IPS-NIHi11 (cell line): ENCODE results near the gene GREM2.
A peak's percentile ranks its signal among the peaks of the same experiment; 100 is the strongest.

ENCODE experiments used
- DNase-seq: peaks from one replicate; pipeline ENCODE4 v3.0.0; 2012; ENCODE audit warnings: mixed read lengths, low spot score

GREM2 gene

DNA sequence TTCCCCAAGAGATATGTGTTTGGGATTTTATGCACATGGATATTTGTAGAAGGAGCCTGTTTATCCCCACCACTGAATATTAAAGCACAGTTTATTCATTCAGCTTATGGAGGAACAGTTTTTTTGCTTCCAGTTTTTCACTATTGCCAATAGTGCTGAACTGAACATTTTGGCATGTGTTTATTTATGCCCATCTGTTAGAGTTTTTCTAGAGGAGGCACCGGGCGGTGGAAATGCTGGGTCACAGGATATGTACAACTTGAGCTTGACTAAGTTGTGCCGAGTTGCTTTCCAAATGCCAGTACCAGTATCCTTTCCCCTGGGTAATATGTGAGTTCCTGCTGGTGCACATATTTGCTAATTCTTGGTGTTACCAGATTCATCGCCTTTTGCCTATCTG is 111.3 kb downstream of the GREM2 start:
- DNase-seq: no peak

DNA sequence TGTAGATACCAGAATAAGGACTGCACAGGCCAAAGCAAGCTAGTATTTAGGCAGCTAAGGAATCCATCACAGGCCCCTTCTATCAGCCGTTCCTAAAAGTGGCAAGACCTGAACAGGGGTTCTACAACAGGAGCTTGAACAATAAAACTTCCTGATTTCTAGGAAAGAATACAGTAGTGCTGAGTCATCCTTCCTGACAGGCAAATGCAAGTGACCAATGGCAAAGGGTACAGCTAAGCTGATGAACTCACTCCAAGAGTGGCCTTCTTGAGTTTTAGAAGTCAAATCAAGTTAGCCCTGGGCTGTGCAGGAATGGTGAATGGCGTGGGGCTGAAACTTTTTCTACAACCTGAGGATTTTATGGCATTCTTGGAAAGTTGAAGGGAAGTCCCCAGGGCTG is 112.9 kb downstream of the GREM2 start:
- no peak for DNase-seq

DNA sequence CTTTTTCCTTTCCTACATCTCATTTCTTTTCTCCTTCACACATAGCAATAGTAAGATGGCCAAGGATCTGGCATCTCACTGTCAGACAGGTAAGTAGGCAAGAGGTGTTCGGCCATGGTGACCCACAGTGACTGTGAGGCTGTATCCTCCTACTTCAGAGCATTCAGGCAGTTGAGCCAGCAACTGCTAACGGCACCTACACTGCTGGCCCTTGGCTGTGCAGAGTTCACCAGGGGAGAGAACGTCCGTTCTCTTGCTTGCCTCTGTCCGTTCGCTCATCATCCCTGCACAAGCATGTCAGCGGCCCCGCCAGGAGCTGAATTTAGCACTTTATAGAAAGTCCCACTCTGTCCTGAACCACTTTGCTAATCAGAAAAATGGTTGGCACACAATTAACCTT is 113.6 kb downstream of the GREM2 start:
- no peak for DNase-seq

DNA sequence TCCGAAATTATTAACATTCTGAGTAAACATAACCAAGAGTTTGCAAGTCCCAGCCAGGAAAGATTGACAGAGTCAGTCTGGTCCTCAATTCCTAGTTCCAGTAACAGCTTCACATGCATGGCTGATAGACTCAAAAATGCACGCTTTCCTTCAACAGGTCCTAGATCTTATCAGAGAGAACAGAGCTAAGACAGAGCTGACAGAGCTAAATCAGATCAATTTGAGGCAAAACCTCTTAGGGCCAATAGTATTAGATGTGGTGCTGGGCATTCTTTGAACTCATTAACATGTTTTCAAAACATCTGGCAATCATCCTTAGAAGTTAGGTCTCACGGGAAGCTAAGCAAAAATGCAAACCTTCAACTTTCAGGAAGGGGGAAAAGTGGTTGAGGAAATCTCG is 114.0 kb downstream of the GREM2 start:
- no peak for DNase-seq

DNA sequence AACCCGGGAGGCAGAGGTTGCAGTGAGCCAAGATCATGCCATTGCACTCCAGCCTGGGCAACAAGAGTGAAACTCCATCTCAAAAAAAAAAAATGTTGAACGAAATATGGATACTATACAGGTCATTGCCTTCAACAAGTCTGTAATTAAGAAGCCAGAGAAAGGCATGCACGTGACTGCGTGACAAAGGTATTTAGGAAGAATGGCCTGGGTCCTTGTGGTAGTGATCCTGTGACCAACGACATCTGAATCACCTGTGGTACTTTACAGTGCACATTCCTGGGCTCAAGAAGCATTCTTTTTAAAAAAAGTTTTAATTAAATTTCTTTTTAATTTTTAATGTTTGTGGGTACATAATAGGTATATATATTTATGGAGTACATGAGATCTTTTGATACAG is 115.0 kb downstream of the GREM2 start:
- no peak for DNase-seq

DNA sequence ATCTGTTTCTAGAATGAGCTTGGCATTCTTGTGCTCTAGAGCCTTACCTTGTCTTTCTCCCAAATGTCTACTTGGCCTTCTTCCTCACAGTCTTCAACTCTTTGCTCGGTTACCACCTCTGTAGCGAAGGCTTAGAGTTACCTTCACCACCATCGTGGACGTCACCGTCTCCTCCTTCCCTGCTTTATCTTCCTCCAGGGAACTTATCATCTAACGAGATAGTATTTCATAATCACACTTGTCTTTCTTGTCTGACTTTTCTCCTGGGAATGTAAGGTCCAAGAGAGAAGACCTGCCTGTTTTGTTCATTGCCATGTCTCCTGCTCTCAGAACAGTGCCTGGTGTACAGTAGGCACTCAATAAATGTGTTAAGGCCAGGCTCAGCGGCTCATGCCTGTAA is 115.6 kb downstream of the GREM2 start:
- no peak for DNase-seq

DNA sequence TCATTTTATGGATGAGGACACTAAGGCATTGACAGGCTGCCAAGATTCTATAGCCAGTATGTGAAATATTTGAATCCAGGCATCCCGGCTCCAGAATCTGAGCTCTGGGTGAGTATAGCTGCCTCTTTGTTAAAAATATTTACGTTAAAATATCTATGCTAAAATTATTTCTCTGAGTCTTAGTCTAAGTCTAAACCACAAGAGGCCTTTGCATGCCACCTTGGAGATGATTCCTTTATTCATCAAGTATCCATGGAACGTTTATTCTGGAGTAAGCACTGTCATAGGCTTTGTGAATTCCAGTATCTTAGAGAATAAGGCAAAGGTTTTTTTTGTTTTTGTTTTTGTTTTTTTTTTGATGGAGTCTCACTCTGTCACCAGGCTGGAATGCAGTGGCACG is 116.4 kb downstream of the GREM2 start:
- DNase-seq: no peak

DNA sequence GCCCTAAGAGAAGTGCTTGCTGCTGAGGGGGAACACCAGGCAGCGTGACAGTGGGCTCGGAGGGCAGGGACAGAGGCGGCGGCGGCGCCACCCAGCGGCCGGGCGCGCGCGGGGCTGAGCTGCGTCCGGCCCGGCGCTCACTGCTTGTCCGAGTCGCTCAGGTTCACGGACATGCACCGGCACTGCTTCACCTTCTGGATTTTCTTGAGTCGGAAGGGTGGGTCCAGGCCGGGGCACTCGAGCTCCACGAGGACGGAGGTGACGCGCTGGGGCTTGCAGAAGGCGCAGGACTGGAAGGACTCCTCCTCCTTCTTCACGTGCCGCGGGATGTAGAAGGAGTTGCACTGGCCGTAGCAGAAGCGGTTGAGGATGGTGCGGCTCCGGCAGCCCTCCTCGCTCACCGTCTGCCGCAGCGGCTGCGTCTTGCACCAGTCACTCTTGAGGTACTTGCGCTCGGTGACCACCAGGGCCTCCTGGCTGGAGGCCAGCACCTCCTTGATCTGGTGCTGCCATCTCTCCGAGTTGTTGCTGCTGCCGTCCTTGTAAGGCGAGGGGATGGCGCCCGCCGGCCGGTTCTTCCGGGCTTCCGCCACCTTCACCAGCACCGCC is 119.0 kb downstream of the GREM2 start:
- DNase-seq: peak; percentile 69

DNA sequence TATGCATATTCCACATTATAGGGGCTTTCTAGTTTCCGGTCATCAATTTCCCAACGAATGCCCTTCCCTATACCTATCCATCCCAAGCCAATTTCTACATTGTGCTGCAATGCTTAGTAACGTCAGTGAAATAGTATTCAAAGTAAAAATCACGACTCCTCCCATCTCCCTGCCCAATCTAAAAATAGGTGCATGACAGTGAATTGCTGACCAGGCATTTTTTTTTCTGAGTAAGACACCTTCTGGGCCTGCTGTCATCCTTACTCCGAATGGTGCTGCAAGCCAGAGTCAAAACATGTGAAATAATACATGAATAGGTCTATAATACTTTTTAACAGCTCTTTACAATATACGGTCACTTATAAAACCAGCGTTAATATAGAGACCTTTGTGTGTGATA is 120.2 kb downstream of the GREM2 start:
- no peak for DNase-seq

DNA sequence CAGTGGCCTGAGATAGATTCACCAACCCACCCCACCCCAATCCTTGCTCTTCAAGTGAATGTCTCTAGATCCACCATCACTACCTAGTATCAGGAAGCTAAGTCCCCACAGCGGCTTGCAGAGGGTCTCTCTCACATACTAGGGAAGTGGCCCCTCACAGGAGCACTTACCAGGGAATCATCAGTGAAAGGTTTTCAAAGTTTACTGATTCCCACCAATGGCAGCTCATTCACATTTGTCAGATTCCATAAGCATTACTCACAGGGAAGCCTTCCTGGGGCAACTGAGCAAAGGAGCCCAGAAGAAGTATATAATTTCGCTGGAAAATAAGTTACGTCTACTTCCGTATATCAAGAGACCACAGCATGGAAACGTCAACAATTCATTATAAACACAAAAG is 120.8 kb downstream of the GREM2 start:
- no peak for DNase-seq

DNA sequence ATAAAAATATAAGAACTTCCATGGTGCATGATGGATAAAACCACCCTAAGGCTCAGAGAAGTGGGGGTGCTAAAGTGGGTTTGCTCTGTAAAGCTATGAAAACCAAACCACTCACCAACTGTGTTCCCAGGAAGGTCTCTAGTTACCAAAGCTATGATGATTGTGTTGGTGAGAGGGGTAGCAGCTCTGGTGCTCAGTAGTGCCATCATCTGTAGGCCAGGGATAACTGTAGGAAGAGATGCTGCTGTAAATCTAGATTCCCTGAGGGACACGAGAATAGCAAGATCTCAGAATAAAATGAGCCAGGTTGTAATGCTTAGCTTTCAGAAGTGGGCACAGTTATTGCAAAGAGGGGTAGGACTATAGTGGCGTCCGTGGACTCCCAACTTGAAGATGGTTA is 124.5 kb downstream of the GREM2 start:
- no peak for DNase-seq

DNA sequence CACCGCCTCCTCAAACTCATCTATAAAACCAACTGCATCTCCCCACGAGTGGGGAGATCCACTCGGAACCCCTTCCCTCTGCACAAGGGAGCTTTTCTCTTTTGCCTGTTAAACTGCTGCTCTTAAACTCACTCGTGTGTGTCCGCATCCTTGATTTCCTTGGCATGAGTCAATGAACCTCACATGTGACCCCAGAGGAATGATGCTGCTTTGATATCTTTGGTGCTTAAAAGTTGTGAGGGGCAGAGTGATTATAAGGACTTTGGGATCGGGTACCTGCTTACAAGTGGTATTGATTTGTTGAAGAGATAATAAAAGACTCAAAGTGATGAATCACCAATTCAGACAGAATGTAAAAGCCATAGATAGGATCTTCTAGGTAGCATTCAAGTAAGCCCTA is 125.3 kb downstream of the GREM2 start:
- DNase-seq: no peak

DNA sequence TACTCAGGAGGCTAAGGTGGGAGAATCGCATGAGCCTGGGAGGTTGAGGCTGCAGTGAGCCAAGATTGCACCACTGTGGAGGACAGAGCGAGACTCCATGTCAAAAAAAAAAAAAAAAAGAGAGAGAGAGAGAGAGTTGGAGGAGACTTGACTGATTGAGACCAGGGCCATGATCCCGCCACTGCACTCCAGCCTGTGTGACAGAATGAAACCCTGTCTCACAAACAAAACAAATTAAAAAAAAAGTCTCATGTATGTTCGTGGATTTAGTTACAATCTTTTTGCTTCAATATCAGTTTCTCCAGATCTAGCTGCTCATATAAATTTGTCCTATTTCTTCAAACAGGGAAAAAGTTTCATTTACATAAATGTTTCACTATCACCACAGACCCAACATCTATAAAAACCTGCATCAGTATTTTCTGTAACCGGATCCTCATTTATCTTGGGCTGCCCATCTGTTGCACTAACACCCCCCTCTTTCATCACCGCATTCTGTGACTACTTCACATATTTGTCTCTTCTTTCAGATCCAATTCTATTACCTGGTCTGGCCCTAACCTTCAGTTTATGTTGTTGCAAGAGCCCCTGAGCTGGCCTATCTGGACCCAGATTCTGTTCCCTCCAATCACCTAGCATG is 127.0 kb downstream of the GREM2 start:
- no peak for DNase-seq

DNA sequence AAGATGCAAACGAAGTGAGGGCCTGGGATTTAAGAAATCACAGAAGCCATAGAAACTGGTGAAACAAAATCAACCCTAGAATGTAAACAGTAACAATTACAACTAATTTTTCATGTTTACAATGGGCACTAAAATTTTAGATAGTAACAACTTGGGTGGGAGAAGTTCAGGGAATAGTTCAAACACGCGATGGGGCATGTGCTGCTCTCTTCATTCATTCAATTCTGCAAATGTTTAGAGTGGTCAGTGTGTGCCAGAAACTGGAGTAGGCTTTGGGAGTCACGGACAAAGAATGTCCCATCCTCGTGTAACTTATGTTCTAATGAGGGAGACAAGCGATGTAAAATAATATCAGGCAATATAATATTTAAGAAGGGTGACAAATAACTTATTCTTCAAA is 133.4 kb downstream of the GREM2 start:
- DNase-seq: no peak

DNA sequence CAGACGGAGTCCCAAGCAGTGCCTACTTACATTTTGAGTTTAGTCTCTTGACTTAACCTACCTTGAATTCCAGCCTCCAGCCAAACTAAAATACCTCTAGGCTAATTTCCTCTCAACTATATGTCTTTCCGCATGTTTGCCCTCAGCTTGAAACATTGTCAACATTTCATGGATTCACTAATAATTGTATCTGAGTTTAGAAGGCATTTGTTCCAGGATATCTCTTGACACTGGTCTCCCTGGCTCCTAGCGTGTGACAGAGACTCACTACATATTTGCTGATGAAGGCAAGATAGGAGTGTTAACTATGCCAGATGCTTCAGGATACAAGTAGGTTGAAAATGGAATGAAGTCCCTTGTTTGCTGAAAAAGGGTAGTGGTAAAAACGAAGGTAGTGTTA is 136.1 kb downstream of the GREM2 start:
- DNase-seq: no peak

DNA sequence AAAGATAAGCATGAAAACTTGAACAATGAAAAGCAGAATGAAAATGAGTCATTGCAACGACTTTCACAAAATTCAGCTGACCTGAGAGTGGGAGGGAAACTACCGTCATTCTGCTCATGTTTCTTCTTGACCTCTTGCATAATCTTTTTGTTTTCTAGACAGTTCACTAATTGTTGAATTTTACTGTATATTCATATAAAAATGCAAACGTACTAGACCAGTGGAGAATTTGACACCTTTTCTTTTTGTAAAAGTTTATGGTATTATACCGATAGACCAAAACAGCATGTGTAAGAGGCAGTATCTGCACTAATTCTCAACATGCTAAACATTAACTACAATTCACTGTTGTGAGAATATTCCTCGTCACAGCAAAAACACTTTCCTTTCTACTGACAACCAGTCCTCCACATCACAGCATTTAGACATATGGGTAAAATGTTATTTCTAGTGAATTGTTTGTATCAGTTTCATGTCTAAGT is 137.8 kb downstream of the GREM2 start:
- no peak for DNase-seq

DNA sequence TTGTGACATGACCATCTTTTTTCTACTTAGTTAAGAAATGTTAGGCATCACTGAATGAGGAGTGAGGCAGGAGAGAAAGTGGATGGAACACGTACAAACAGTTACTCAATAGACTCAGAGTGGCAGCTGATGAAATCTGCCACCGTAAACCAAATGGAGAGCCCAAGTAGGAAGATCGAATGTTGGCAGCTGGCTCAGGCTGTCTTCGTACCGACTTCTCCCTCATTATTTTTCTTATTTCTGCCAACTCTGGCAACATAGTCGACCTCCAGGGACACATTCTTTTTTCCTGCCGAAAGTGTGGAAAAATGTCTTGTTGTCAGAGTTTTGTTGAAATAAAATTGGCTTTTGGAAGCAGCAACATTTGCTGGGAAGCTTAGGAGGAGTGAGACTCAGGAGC is 143.3 kb downstream of the GREM2 start:
- DNase-seq: no peak

DNA sequence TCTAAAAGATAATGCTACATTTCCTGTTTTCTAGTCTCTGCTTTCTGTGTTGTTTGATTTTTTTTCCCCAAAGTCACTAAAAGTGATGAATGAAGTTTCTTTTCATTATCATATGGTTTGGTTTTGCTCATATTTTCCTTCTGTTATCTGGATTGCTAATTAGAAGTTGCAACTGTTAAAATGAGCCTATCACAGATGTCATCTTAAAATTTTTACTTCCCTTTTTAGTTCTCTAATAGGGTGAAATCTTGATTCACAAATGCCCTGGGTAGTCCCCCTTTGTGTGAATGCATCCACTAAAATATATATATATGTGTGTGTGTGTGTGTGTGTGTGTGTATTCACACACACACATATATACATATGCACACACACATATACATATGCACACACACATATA is 144.1 kb downstream of the GREM2 start:
- no peak for DNase-seq

DNA sequence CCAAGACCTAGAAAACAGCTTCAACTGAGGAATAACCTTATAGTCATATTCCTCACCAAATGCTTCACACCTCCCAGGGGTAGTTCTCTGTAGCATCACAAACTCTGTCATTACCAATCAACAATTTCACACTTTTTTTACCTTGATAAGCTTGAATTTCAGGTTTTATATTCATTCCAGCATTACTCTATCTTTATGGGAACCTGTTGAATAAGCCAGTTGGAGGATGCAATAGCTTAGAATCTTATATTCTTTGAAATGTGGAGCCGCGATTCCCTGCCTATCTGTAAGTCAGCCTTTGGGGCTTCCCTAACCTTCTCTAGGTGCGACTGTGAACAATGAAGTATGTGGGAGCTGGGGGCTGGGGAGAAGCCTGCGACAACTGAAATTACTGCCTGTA is 145.4 kb downstream of the GREM2 start:
- DNase-seq: no peak

DNA sequence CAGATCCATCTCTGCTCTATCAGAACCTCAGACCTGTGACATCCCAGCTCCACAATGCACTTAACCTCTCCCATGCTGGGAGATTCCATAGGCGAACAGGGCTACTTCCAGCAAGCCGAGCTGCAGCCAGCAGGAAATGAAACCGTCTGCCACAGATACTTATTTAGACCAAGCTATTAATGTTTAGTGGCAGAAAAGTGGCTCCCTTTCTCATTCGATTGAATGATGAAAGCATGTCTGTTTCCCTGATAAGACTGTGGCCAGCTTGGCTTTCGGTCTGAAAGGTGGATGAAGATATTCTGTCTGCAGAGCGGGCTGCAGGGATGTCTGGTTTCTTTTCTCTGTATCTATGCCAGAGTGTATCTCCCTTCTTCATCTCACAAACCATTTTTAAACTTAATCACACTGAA is 146.4 kb downstream of the GREM2 start:
- peak; percentile 42 for DNase-seq

DNA sequence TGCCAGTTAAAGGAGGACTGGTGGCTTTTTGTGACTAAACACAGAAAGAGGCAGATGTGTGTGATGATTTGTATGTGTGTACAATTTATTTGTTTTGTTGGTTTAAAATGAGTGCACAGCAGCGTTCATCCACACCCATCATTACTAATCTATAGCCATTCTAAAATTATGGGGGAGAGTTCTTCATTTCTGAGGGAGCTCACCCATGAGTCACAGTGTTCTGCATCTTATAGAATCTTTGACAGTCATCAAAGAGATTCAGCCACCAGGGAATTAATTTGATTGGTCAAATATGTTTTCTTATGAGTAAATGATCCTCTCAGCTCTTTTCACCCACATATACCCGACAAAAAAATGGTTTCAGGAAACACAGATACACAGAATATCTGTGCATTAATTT is 147.9 kb downstream of the GREM2 start:
- no peak for DNase-seq

DNA sequence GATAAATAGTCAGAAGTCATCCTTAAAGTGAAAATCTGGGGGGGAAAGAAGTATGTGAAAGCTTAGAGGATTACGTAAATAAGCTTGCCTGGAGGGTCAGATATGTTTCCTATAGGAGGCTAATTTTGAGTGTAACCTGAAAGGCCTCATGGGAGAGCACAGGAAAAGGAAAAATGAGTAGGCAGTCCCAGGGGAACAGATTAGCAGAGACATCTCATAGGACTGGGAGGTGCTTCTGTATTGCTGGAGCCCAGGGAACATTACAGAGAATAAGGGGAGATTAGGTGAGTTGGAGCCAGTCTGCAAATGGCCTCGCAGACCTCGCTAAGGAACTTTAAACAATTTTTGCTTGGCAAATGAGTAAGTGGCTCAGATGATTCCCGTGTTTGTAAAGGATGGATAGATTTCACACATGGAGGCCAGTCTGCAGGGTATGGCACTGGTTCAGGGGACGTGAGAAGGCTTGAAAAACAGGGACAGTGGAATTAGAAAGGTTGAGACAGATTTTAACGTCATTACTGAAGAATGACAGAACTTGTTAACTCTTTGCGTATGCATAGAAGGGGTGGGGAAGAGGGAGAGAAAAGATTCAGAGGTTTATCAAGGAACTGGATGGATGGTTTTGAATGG is 149.1 kb downstream of the GREM2 start:
- no peak for DNase-seq

DNA sequence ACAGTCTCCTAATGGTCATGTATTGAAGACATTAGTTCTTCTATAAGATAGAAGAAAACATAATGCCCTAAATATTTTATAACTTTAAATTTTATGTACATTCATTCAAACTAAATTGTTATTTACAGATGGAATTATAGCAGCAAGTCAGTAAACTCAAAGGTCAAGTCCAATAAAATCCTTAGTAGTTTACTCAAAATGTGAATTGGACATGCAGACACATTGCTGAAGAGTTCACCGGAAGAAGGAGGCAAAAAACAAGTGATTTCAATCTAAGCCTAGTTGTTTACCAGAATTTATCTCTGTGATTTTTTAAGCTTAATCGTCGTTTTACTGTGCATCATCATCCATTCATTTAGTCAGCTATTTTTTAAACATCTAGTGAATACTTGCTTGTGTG is 149.7 kb downstream of the GREM2 start:
- no peak for DNase-seq

DNA sequence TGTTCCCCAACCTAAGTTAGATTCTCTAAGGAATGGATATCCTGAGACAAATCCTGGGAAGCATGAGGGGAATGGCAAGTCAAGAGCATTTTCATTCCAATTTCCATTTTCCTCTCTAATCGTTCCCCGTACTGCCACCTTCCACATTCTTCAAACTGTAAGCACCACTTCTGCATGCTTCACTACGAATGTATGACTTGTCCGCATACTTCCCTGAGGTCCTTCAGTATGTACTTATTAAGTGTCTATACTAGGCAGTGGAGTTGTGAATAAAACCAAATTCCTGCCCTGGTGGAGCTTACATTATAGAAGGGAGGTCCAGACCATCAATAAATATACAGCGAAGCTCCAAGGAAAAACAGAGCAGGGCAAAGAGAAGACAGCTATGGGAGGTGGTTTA is 154.8 kb downstream of the GREM2 start:
- no peak for DNase-seq
